Astrocyte of the hippocampus (primary cell): Measurements from ENCODE around the gene SQSTM1.
A peak's percentile ranks its signal among the peaks of the same experiment; 100 is the strongest.
"Not testable (repeated sequence)": the region's sequence is repeated elsewhere in the genome, so short reads cannot be mapped to it uniquely, and the experiment has no call there.

Source experiments
- DNase-seq: peaks from one replicate; pipeline ENCODE4 v3.0.0; 2011; ENCODE audit warnings: low read depth, low spot score

The SQSTM1 gene

DNA sequence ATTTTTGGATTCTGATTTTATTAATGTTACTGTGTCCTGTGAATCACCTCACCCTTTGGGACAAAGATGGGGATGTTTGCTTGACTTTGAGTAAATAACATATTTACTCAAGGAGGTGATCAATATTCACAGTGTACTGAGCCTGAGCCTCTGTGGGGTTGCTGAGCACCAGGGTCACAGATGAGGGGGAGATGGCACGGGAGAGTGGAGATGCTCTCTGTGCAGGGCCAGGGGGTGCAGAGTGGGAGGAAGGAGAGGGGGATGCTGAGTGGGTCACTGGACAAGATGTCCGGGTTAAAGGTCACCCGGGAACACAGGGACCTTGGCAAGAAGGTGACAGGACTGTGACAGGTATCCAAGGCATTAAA is 4.0 kb downstream of the SQSTM1 start:
- no peak for DNase-seq

DNA sequence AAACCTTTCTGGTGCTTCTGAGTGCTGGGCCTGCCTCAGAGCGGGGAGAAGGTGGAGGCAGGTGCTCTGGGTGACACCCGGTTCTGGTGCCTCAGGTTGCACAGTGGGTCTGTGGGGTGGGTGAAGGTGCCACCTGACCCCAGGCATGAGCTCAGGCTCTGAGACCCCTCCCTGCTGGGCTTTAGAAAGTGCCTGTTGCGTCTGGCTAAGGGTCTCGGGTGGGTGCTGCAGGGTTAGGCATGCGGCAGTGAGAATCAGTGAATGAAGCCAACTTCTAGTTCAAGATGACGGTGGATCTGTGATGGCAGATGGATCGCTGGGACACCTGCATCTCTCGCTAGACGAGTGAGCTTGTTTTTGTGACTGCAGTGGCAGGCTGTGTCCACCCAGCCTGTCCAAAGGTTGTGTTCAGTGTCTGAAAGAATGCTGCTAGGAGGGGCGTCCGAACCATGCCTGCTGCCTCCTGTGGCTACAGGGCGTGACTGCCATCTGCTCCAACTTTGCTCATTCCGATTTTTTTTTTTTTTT is 5.0 kb downstream of the SQSTM1 start:
- DNase-seq = no peak

- DNase-seq = peak; percentile 67
These were observed 7.0 kb downstream of the SQSTM1 start for GRCh38 chr5:179827680-179828079.

- no peak for DNase-seq
These were observed 8.2 kb downstream of the SQSTM1 start for GRCh38 chr5:179828756-179829421.

DNA sequence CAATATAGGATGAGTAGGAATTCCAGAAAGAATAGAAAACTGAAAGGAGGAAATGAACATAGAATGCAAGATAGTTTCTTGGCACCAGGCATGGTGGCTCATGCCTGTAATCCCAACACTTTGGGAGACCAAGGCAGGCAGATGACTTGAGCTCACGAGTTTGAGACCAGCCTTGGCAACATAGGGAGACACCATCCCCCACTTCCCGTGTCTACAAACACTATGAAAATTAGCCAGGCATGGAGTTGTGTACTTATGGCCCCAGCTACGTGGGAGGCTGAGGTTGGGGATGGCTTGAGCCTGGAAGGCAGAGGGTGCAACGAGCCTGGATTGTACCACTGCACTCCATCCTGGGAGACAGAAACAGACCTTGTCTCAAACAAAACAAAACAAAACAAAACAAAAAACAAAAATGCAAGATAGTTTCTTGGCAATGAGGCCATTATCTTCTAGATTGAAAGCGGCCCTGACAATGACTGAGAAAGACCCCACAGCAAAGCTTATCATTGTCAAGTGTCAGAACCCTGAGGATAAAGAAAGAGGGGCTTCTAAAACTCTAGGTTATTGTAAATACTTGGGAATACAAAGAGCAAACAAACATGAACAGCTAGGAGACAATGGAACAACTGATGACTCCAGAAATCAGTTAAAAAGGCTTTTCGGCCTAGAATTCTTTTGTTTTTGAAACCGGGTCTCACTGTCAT is 9.2 kb downstream of the SQSTM1 start:
- no peak for DNase-seq

GRCh38 chr5:179830818-179831468 is 10.2 kb downstream of the SQSTM1 start:
- DNase-seq = no peak

GRCh38 chr5:179832039-179832745 is 11.5 kb downstream of the SQSTM1 start:
- no peak for DNase-seq

DNA sequence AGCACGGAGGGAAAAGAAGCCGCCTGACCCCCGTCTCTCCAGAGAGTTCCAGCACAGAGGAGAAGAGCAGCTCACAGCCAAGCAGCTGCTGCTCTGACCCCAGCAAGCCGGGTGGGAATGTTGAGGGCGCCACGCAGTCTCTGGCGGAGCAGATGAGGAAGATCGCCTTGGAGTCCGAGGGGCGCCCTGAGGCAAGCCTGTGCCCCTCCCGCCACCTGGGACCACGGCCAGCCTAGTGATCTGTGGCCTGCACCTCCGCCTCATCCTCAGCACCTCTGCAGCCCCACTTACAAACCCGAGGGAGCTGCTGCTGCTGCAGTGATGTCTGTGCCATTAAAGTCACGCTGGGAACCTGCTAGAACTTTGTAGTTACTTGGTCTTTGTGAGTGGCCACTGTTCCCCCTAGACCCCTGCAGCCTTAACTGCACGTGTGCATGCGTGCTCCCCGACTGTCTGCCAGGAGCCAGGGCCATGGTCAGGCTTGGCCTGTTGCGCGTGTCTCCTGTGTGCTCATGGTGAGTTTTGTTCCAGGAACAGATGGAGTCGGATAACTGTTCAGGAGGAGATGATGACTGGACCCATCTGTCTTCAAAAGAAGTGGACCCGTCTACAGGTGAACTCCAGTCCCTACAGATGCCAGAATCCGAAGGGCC is 12.5 kb downstream of the SQSTM1 start:
- no peak for DNase-seq

DNA sequence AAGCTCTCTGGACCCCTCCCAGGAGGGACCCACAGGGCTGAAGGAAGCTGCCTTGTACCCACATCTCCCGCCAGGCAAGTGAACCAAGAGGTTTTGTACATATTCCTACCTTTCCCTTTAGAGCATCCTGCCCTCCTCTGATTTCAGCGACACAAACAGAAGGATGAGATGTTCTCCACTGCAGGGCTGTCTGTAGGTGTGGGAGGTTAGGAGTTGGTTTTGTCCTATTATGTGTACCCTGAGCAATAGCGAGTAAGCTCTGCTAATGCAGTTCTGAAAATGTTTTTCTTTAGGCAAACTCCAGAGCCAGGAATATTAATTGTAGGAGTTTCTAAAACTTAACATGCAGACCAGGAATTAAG is 13.0 kb downstream of the SQSTM1 start:
- DNase-seq = no peak

DNA sequence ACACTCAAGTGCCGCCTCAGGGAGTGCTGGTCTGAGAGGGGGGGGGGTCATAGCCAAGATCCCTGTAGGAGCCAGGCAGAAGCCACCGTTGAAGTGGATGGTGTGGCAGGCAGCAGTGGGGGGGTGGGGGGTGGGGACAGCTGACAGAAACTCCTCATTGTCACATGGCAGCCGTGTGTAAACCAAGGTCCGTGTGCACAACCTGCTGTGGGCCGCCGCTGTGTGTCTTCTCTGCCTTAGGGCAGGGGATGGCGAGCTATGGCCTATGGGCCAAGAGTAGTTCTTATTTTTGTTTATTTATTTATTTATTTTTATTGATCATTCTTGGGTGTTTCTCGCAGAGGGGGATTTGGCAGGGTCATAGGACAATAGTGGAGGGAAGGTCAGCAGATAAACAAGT is 13.4 kb downstream of the SQSTM1 start:
- no peak for DNase-seq

GRCh38 chr5:179834871-179835270 is 14.2 kb downstream of the SQSTM1 start:
- DNase-seq = not testable (repeated sequence)

DNA sequence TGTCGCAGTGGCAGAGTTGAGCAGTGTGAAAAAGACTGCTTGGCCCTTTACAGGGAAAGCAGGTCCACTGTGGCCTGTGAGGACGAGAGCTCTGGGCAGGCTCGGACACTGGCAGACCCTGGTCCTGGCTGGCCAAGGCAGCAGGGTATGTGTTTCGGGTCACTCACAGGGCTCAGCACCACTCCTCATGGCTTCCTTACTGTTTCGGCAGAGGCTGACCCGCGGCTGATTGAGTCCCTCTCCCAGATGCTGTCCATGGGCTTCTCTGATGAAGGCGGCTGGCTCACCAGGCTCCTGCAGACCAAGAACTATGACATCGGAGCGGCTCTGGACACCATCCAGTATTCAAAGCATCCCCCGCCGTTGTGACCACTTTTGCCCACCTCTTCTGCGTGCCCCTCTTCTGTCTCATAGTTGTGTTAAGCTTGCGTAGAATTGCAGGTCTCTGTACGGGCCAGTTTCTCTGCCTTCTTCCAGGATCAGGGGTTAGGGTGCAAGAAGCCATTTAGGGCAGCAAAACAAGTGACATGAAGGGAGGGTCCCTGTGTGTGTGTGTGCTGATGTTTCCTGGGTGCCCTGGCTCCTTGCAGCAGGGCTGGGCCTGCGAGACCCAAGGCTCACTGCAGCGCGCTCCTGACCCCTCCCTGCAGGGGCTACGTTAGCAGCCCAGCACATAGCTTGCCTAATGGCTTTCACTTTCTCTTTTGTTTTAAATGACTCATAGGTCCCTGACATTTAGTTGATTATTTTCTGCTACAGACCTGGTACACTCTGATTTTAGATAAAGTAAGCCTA is 15.7 kb downstream of the SQSTM1 start:
- no peak for DNase-seq

- DNase-seq = no peak
These were observed 16.6 kb downstream of the SQSTM1 start for GRCh38 chr5:179837076-179838011.

- no peak for DNase-seq
These were observed 18.9 kb downstream of the SQSTM1 start for GRCh38 chr5:179839328-179840256.

DNA sequence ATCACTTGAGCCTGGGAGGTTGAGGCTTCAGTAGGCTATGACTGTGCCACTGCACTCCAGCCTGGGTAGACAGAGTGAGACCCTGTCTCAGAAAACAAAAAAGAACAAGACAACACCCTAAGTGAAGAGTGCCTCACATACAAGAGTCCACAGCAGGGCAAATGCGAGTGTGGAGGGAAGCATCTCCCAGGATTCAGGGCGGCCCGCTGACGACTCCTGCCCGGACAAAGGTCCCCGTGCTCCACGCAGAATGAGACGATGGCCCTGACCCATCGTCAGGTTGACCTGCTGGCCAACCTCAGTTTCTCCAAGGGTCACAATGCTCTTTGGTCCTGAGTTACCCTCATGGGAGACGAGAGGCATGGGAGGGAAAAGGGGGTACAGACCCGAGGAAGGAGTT is 19.6 kb downstream of the SQSTM1 start:
- DNase-seq = no peak

DNA sequence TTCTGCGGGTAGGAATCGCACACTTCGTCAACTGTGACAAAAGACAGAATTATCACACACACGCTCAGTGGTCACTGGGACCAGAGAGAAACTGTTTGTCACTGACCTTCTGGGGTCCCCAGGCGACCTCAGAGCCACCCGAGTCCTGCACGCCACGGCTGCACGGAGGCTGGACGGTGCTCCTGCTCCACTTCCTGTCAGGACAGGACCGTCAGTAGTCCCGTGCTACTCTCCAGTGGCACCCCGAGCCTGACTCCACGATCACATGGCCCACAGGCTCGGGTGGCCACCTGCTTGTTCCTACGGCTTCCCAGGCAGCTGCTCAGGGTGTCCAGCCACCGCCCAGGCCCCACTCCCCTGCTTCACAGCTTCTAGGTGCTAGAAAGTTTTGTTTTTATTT is 20.1 kb downstream of the SQSTM1 start:
- DNase-seq = no peak

- no peak for DNase-seq
These were observed 20.9 kb downstream of the SQSTM1 start for GRCh38 chr5:179841621-179842020.

- DNase-seq = no peak
These were observed 32.4 kb downstream of the SQSTM1 start for GRCh38 chr5:179852993-179853547.
